ENCODE results near the gene BCL11B. TPM values are rescaled to one million over a fixed set of nuclear protein-coding genes. Genes with fewer than 3 reads are reported as not detected.

The BCL11B gene
- total RNA-seq, 1 experiment from 2014 or later = 0.24 TPM

- H3K4me1 Mint-ChIP-seq (ENCODE audit: low read depth, unreplicated experiment) = no peaks in the 10 kb centered on the region
- peaks cover 36% of the 10 kb centered on the region for H3K27me3 Mint-ChIP-seq (ENCODE audit: unreplicated experiment)
- TF ChIP-seq CTCF (IDR thresholded peaks at IDR 0.05; ENCODE audit: unreplicated experiment) = no peak
- no peaks in the 10 kb centered on the region for H3K36me3 Mint-ChIP-seq (ENCODE audit: insufficient read depth, unreplicated experiment)
- no peak overlapping the region for H3K27ac Mint-ChIP-seq (ENCODE audit: unreplicated experiment)
- intact Hi-C loops (cut with micrococcal nuclease; ENCODE audit: unreplicated experiment) = no loop called here
- H3K9me3 Mint-ChIP-seq (ENCODE audit: low read depth, unreplicated experiment) = no peaks in the 10 kb centered on the region
- CTCF ChIA-PET = no interaction called here
- DNase-seq = no peak
- no peak overlapping the region for H3K4me3 Mint-ChIP-seq (ENCODE audit: low read depth, unreplicated experiment)
- no TSS peak for BruUV-seq (replicated peaks)
Observed at GRCh38 chr14:99202516-99202915, 69.5 kb downstream of the BCL11B start.

GRCh38 chr14:99201351-99202073 lies 70.5 kb downstream of the BCL11B start:
- Mint-ChIP-seq H3K36me3 (ENCODE audit: insufficient read depth, unreplicated experiment) (no peaks in the 10 kb centered on the region), H3K27ac (ENCODE audit: unreplicated experiment) (no peak overlapping the region), H3K9me3 (ENCODE audit: low read depth, unreplicated experiment) (no peaks in the 10 kb centered on the region), H3K4me1 (ENCODE audit: low read depth, unreplicated experiment) (no peaks in the 10 kb centered on the region), H3K4me3 (ENCODE audit: low read depth, unreplicated experiment) (no peak overlapping the region), H3K27me3 (ENCODE audit: unreplicated experiment) (peaks cover 36% of the 10 kb centered on the region)
- no TSS peak for BruUV-seq (replicated peaks)
- intact Hi-C loops (cut with micrococcal nuclease; ENCODE audit: unreplicated experiment) = no loop called here
- TF ChIP-seq CTCF (IDR thresholded peaks at IDR 0.05; ENCODE audit: unreplicated experiment) = no peak
- no peak for DNase-seq
- CTCF ChIA-PET = no interaction called here

- Mint-ChIP-seq H3K4me1 (ENCODE audit: low read depth, unreplicated experiment) (no peaks in the 10 kb centered on the region), H3K9me3 (ENCODE audit: low read depth, unreplicated experiment) (no peaks in the 10 kb centered on the region), H3K36me3 (ENCODE audit: insufficient read depth, unreplicated experiment) (no peaks in the 10 kb centered on the region), H3K27me3 (ENCODE audit: unreplicated experiment) (peaks cover 36% of the 10 kb centered on the region), H3K27ac (ENCODE audit: unreplicated experiment) (no peak overlapping the region), H3K4me3 (ENCODE audit: low read depth, unreplicated experiment) (no peak overlapping the region)
- no peak for TF ChIP-seq CTCF (IDR thresholded peaks at IDR 0.05; ENCODE audit: unreplicated experiment)
- intact Hi-C loops (cut with micrococcal nuclease; ENCODE audit: unreplicated experiment) = no loop called here
- BruUV-seq (replicated peaks) = no TSS peak
- DNase-seq = no peak
- CTCF ChIA-PET = no interaction called here
Observed at GRCh38 chr14:99200654-99201005, 71.4 kb downstream of the BCL11B start.

GRCh38 chr14:99199846-99200653 lies 71.9 kb downstream of the BCL11B start:
- DNase-seq = no peak
- intact Hi-C loops (cut with micrococcal nuclease; ENCODE audit: unreplicated experiment) = no loop called here
- Mint-ChIP-seq H3K36me3 (ENCODE audit: insufficient read depth, unreplicated experiment) (no peaks in the 10 kb centered on the region), H3K4me3 (ENCODE audit: low read depth, unreplicated experiment) (no peak overlapping the region), H3K4me1 (ENCODE audit: low read depth, unreplicated experiment) (no peaks in the 10 kb centered on the region), H3K9me3 (ENCODE audit: low read depth, unreplicated experiment) (no peaks in the 10 kb centered on the region), H3K27ac (ENCODE audit: unreplicated experiment) (no peak overlapping the region), H3K27me3 (ENCODE audit: unreplicated experiment) (peaks cover 36% of the 10 kb centered on the region)
- CTCF ChIA-PET = no interaction called here
- no peak for TF ChIP-seq CTCF (IDR thresholded peaks at IDR 0.05; ENCODE audit: unreplicated experiment)
- BruUV-seq (replicated peaks) = no TSS peak
